Activated CD8-positive, alpha-beta memory T cell treated with anti-CD3 and anti-CD28 coated beads, Interleukin-2, amount 50 U/mL, for 48 hours (primary cell): Measurements from ENCODE around the gene TRMT10A.
A peak's percentile ranks its signal among the peaks of the same experiment; 100 is the strongest.

Experiments used
- DNase-seq: peaks from one replicate; pipeline ENCODE4 v3.0.0-alpha.2; 2020

The TRMT10A gene

GRCh38 chr4:99563310-99564186, at the start of gene TRMT10A:
Gene TRMT10A, minus strand, starts transcription at chr4:99564039. Its CDS starts 4,701 bp downstream, at chr4:99559338.
- peak; percentile 93 for DNase-seq

GRCh38 chr4:99612704-99613103, 48.9 kb upstream of the TRMT10A start:
- no peak for DNase-seq

GRCh38 chr4:99612281-99612680, 48.4 kb upstream of the TRMT10A start:
- no peak for DNase-seq

- no peak for DNase-seq
Observed at GRCh38 chr4:99610605-99611175, 46.9 kb upstream of the TRMT10A start.

GRCh38 chr4:99608417-99608816, 44.6 kb upstream of the TRMT10A start:
- no peak for DNase-seq

- no peak for DNase-seq
Observed at GRCh38 chr4:99606716-99607115, 42.9 kb upstream of the TRMT10A start.

GRCh38 chr4:99594818-99595217, 31.0 kb upstream of the TRMT10A start:
- no peak for DNase-seq

- DNase-seq, result no peak
Observed at GRCh38 chr4:99593781-99594641, 30.2 kb upstream of the TRMT10A start.

- no peak for DNase-seq
Observed at GRCh38 chr4:99591757-99592156, 27.9 kb upstream of the TRMT10A start.

GRCh38 chr4:99587803-99588202, 24.0 kb upstream of the TRMT10A start:
- DNase-seq, result no peak

GRCh38 chr4:99587309-99587708, 23.5 kb upstream of the TRMT10A start:
- DNase-seq, result no peak

- DNase-seq, result no peak
Observed at GRCh38 chr4:99586797-99587196, 23.0 kb upstream of the TRMT10A start.

GRCh38 chr4:99586322-99586721, 22.5 kb upstream of the TRMT10A start:
- DNase-seq, result no peak

GRCh38 chr4:99585516-99585915, 21.7 kb upstream of the TRMT10A start:
- no peak for DNase-seq

GRCh38 chr4:99578714-99579113, 14.9 kb upstream of the TRMT10A start:
- no peak for DNase-seq

GRCh38 chr4:99574530-99575324, 10.9 kb upstream of the TRMT10A start, which contains the start of gene MTTP:
Gene MTTP, plus strand, starts transcription at chr4:99574824. Its CDS starts 86 bp downstream, at chr4:99574910.
- no peak for DNase-seq

GRCh38 chr4:99573735-99574368, 10.0 kb upstream of the TRMT10A start:
- no peak for DNase-seq

GRCh38 chr4:99572527-99573240, 8.8 kb upstream of the TRMT10A start:
- DNase-seq, result no peak

- DNase-seq, result no peak
Observed at GRCh38 chr4:99571883-99572282, 8.0 kb upstream of the TRMT10A start.

GRCh38 chr4:99564921-99565320, 1.1 kb upstream of the TRMT10A start:
- DNase-seq, result no peak

- no peak for DNase-seq
Observed at GRCh38 chr4:99552872-99553271, 11.0 kb downstream of the TRMT10A start.
